ENCODE results near the gene HPDL. TPM values are rescaled to one million over a fixed set of nuclear protein-coding genes. Genes with fewer than 3 reads are reported as not detected.

Gene HPDL
- total RNA-seq, 1 donor from 2014 or later: 11.6 TPM

GRCh38 chr1:45325851-45326506 lies 716 bp upstream of the HPDL start:
- no peak for DNase-seq (ENCODE audit: low read depth, low spot score)
- Mint-ChIP-seq H3K4me3 (peak overlapping the region; percentile 82), H3K27me3 (ENCODE audit: low read depth) (no peaks in the 10 kb centered on the region), H3K9me3 (no peaks in the 10 kb centered on the region), H3K27ac (ENCODE audit: unreplicated experiment) (peak overlapping the region; percentile 95), H3K36me3 (ENCODE audit: low read depth) (peaks cover 5% of the 10 kb centered on the region), H3K4me1 (peaks cover 45% of the 10 kb centered on the region)
- TF ChIP-seq CTCF (conservative IDR thresholded peaks at IDR 0.05): no peak

DNA sequence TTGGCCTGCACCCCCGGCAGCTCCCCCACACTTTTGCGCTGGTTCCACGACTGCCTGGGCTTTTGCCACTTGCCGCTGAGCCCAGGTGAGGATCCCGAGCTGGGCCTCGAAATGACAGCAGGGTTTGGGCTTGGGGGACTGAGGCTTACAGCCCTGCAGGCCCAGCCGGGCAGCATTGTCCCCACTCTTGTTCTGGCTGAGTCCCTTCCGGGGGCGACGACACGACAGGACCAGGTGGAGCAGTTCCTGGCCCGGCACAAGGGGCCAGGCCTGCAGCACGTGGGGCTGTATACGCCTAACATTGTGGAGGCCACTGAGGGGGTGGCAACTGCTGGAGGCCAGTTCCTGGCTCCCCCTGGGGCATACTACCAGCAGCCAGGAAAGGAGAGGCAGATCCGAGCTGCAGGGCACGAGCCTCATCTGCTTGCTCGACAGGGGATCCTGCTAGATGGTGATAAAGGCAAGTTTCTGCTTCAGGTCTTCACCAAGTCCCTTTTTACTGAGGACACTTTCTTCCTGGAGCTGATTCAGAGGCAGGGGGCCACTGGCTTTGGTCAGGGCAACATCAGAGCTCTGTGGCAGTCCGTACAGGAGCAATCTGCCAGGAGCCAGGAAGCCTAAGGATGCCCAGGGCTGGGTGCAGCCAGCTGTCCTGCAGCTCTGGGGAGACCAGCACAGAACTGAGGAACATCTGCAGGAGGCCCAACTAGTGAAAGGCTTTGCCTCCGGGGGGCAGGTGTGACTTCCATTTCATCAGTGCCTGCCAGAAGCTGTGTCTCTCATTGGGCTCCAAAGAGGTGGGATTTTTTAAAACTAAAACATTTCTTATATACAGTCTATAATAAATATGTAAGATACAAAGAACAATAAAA lies 1.2 kb downstream of the HPDL start:
- no peak for DNase-seq (ENCODE audit: low read depth, low spot score)
- Mint-ChIP-seq H3K4me1 (peaks cover 37% of the 10 kb centered on the region), H3K9me3 (no peaks in the 10 kb centered on the region), H3K4me3 (peak overlapping the region; percentile 62), H3K36me3 (ENCODE audit: low read depth) (peaks cover 5% of the 10 kb centered on the region), H3K27me3 (ENCODE audit: low read depth) (no peaks in the 10 kb centered on the region), H3K27ac (ENCODE audit: unreplicated experiment) (peak overlapping the region; percentile 12)
- TF ChIP-seq CTCF (conservative IDR thresholded peaks at IDR 0.05): no peak

- Mint-ChIP-seq H3K9me3 (no peaks in the 10 kb centered on the region), H3K36me3 (ENCODE audit: low read depth) (peaks cover 5% of the 10 kb centered on the region), H3K4me3 (peak overlapping the region; percentile 54), H3K4me1 (peaks cover 37% of the 10 kb centered on the region), H3K27me3 (ENCODE audit: low read depth) (no peaks in the 10 kb centered on the region), H3K27ac (ENCODE audit: unreplicated experiment) (no peak overlapping the region)
- TF ChIP-seq CTCF (conservative IDR thresholded peaks at IDR 0.05): no peak
- no peak for DNase-seq (ENCODE audit: low read depth, low spot score)
Observed at GRCh38 chr1:45328680-45329079, 2.0 kb downstream of the HPDL start.

DNA sequence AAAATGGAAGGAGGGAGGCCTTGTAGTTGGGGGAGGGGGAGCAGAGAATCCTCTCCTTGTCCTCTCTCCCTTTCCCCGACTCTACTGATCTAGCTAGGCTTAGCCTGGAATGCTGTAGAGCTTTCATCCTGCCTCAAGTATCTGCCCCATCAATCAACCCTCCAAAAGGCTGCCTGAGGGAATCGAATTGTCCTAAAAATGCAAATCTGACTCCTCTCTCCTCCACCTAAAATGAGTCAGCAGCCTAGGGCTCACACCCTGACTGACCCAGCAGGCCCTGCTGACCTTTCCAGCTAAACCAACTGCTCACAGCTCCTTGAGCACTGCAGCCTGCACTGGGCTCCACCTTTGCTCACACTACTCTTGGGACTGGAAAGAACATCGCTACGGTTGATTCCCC lies 2.8 kb downstream of the HPDL start:
- no peaks in the 10 kb centered on the region for H3K9me3 Mint-ChIP-seq
- H3K4me3 Mint-ChIP-seq: peak overlapping the region; percentile 60
- no peak overlapping the region for H3K27ac Mint-ChIP-seq (ENCODE audit: unreplicated experiment)
- H3K27me3 Mint-ChIP-seq (ENCODE audit: low read depth): no peaks in the 10 kb centered on the region
- TF ChIP-seq CTCF (conservative IDR thresholded peaks at IDR 0.05): no peak
- H3K4me1 Mint-ChIP-seq: peaks cover 41% of the 10 kb centered on the region
- H3K36me3 Mint-ChIP-seq (ENCODE audit: low read depth): peaks cover 8% of the 10 kb centered on the region
- no peak for DNase-seq (ENCODE audit: low read depth, low spot score)

DNA sequence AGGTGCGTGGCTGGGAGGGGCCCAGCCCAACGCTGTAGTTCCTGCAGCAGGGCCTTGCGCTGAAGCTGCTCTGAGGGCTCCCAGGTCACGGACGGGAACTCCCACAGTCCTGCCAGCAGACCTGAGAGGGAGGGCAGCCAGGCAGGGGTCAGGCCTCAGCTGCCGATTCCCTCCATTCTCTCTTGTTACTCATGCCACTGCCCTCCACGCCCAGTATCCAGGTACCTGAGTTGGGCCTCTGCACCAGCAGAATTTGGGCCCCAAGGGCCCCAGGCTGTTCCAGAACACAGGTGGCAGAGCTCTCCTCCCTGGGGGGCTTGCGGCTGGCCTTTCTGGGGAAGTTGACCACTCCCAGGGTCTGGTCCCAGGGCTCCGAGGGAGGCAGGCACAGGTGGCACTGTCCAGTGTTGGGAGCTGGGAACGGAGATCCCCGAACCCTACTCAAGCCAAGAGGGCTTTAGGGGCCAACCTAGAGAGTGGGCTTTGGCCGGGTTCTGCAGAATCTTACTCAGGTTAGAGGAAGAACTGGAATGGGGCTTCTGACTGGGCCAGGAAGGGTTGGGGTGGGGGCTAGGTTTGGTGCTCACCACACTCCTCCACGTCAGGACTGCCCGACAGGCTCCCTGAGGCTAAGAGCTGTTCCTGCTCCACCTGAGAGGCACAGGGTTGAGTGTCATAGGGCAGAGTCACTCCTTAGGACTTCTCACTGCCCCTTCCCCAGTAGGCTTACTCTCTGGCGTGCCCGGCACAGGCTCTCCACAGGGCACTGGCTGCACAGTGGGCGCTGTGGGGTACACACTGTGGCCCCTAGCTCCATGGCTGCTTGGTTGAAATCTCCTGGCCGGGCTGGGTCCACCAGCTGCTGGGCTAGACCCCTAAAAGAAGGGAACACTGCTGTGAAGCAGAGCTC lies 5.0 kb downstream of the HPDL start:
- Mint-ChIP-seq H3K9me3 (no peaks in the 10 kb centered on the region), H3K4me3 (no peak overlapping the region), H3K27ac (ENCODE audit: unreplicated experiment) (no peak overlapping the region), H3K27me3 (ENCODE audit: low read depth) (no peaks in the 10 kb centered on the region), H3K36me3 (ENCODE audit: low read depth) (peaks cover 10% of the 10 kb centered on the region), H3K4me1 (peaks cover 41% of the 10 kb centered on the region)
- TF ChIP-seq CTCF (conservative IDR thresholded peaks at IDR 0.05): no peak
- DNase-seq (ENCODE audit: low read depth, low spot score): no peak
